ENCODE results near the gene ROBO1. TPM values are rescaled to one million over a fixed set of nuclear protein-coding genes. Genes with fewer than 3 reads are reported as not detected.

Gene ROBO1
- total RNA-seq, 1 donor from 2014 or later = 71.7 TPM

DNA sequence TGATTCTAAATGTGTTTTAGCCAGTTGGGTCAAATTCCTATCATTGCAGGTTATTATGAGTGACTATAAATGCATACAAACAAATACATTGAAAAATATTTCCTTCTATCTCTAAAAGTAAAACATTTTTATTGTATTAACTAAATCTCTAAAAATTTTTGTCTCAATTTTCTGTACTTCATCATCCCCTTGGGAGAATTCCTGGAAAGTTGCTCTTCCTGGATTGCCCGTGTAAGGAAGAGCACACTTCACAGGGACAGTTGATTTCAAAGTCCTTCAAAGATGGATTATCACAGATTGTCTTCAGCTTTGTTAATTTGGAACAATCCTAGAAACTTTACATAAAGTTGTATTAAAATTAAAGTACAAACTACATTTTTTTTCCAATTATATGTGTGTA, 595.6 kb downstream of the ROBO1 start:
- H3K36me3 ChIP-seq (ENCODE audit: insufficient read depth, low read length) = no peaks in the 10 kb centered on the region
- no peak for TF ChIP-seq EZH2 (IDR thresholded peaks at IDR 0.05; ENCODE audit: insufficient read depth, low read length)
- TF ChIP-seq, protein P1, sequence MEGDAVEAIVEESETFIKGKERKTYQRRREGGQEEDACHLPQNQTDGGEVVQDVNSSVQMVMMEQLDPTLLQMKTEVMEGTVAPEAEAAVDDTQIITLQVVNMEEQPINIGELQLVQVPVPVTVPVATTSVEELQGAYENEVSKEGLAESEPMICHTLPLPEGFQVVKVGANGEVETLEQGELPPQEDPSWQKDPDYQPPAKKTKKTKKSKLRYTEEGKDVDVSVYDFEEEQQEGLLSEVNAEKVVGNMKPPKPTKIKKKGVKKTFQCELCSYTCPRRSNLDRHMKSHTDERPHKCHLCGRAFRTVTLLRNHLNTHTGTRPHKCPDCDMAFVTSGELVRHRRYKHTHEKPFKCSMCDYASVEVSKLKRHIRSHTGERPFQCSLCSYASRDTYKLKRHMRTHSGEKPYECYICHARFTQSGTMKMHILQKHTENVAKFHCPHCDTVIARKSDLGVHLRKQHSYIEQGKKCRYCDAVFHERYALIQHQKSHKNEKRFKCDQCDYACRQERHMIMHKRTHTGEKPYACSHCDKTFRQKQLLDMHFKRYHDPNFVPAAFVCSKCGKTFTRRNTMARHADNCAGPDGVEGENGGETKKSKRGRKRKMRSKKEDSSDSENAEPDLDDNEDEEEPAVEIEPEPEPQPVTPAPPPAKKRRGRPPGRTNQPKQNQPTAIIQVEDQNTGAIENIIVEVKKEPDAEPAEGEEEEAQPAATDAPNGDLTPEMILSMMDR (IDR thresholded peaks at IDR 0.05; ENCODE audit: insufficient read depth, low read depth, low read length) = no peak
- no peak overlapping the region for H3K9ac ChIP-seq (ENCODE audit: low read length)
- peaks cover 2% of the 10 kb centered on the region for H3K9me3 Mint-ChIP-seq (ENCODE audit: unreplicated experiment)
- no peaks in the 10 kb centered on the region for H3K27me3 Mint-ChIP-seq (ENCODE audit: low read depth, unreplicated experiment)
- no peak overlapping the region for H3K27ac Mint-ChIP-seq (ENCODE audit: unreplicated experiment)
- H3K36me3 Mint-ChIP-seq (ENCODE audit: low read depth, unreplicated experiment) = no peaks in the 10 kb centered on the region
- no peaks in the 10 kb centered on the region for H3K79me2 ChIP-seq (ENCODE audit: insufficient read depth, low read length)
- H4K20me1 ChIP-seq (ENCODE audit: insufficient read depth, low read length) = no peaks in the 10 kb centered on the region
- no peaks in the 10 kb centered on the region for H3K9me3 ChIP-seq (ENCODE audit: insufficient read depth, low read depth, low read length)
- no peak overlapping the region for H3K27ac ChIP-seq (ENCODE audit: low read depth, low read length)
- no peak overlapping the region for H3K4me2 ChIP-seq (ENCODE audit: low read length)
- H2AFZ ChIP-seq (ENCODE audit: low read depth, low read length) = no peak overlapping the region
- H3K4me3 Mint-ChIP-seq (ENCODE audit: unreplicated experiment) = no peak overlapping the region
- no peak for DNase-seq (ENCODE audit: low read depth)
- H3K4me1 ChIP-seq (ENCODE audit: insufficient read depth, low read length) = peaks cover 11% of the 10 kb centered on the region
- H3K4me1 Mint-ChIP-seq (ENCODE audit: low read depth, unreplicated experiment) = no peaks in the 10 kb centered on the region
- H3K27me3 ChIP-seq (ENCODE audit: insufficient read depth, low read length) = no peaks in the 10 kb centered on the region
- H3K4me3 ChIP-seq (ENCODE audit: insufficient read depth, low read depth, low read length) = no peak overlapping the region
- FAIRE-seq = no peak

DNA sequence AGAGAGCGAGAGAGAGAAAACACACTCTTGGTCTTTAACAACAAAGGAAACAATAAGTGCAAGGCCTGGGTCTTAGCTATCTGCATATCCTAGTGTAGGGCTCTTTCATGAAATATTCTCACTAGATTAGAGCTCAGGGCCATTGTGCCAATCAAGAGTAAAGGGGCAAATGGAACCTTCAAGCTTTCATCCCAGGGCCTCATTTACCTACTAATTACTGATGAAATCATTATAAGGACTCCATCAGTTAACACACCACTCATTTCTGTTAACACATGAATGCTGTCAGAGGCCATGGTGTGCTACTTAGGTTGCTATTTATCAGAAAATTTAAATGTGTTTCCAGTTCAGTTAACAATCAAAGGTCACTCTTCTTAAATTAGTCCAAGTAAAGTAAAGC, 597.8 kb downstream of the ROBO1 start:
- H4K20me1 ChIP-seq (ENCODE audit: insufficient read depth, low read length) = no peaks in the 10 kb centered on the region
- TF ChIP-seq, protein P1 (IDR thresholded peaks at IDR 0.05; ENCODE audit: insufficient read depth, low read depth, low read length) = no peak
- no peak for TF ChIP-seq EZH2 (IDR thresholded peaks at IDR 0.05; ENCODE audit: insufficient read depth, low read length)
- H3K4me1 ChIP-seq (ENCODE audit: insufficient read depth, low read length) = peaks cover 14% of the 10 kb centered on the region
- DNase-seq (ENCODE audit: low read depth) = no peak
- H2AFZ ChIP-seq (ENCODE audit: low read depth, low read length) = no peak overlapping the region
- no peak overlapping the region for H3K27ac ChIP-seq (ENCODE audit: low read depth, low read length)
- no peaks in the 10 kb centered on the region for H3K79me2 ChIP-seq (ENCODE audit: insufficient read depth, low read length)
- no peak for FAIRE-seq
- no peaks in the 10 kb centered on the region for H3K27me3 Mint-ChIP-seq (ENCODE audit: low read depth, unreplicated experiment)
- no peak overlapping the region for H3K27ac Mint-ChIP-seq (ENCODE audit: unreplicated experiment)
- H3K4me3 ChIP-seq (ENCODE audit: insufficient read depth, low read depth, low read length) = no peak overlapping the region
- H3K4me1 Mint-ChIP-seq (ENCODE audit: low read depth, unreplicated experiment) = no peaks in the 10 kb centered on the region
- no peaks in the 10 kb centered on the region for H3K36me3 Mint-ChIP-seq (ENCODE audit: low read depth, unreplicated experiment)
- no peak overlapping the region for H3K4me2 ChIP-seq (ENCODE audit: low read length)
- H3K9me3 ChIP-seq (ENCODE audit: insufficient read depth, low read depth, low read length) = no peaks in the 10 kb centered on the region
- H3K9ac ChIP-seq (ENCODE audit: low read length) = no peak overlapping the region
- no peaks in the 10 kb centered on the region for H3K36me3 ChIP-seq (ENCODE audit: insufficient read depth, low read length)
- H3K9me3 Mint-ChIP-seq (ENCODE audit: unreplicated experiment) = peaks cover 2% of the 10 kb centered on the region
- H3K4me3 Mint-ChIP-seq (ENCODE audit: unreplicated experiment) = no peak overlapping the region
- H3K27me3 ChIP-seq (ENCODE audit: insufficient read depth, low read length) = no peaks in the 10 kb centered on the region

DNA sequence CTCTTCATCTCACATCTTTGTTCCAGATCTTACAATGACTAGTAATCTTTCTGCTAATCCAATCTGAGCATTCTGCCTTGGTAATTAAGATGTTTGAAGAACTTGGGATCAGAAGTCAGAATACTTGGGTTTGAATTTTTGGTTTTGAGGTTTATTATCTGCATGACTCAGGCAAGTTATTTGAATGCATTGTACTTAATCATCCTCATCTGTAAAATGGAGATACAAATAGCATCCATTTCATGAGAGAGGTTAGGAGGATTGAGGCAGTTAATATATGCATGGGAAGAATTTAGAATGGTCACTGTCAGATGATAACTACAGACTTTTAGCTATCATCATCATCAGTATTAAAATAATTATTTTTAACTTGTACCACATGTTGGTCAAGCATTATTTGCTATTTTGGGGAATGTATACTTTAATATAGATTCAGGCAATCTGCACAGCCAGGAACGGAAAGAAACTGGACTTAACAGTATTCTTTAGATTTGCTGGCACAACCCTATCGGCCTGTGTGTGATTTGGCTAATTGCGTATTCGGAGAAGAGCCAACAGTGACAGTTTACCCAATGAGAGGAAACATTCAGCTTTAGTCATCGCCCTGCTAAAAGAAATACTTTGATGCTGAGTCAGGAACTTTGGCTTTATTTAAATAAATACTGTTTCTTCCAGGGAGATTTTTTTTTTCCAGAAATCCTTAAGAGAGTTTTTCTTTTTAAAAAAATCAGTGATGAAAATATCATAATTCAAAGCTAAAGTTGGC, 600.0 kb downstream of the ROBO1 start:
- TF ChIP-seq EZH2 (IDR thresholded peaks at IDR 0.05; ENCODE audit: insufficient read depth, low read length) = no peak
- TF ChIP-seq, protein P1 (IDR thresholded peaks at IDR 0.05; ENCODE audit: insufficient read depth, low read depth, low read length) = no peak
- no peaks in the 10 kb centered on the region for H3K79me2 ChIP-seq (ENCODE audit: insufficient read depth, low read length)
- H3K4me1 ChIP-seq (ENCODE audit: insufficient read depth, low read length) = peaks cover 14% of the 10 kb centered on the region
- H3K9ac ChIP-seq (ENCODE audit: low read length) = no peak overlapping the region
- H3K36me3 ChIP-seq (ENCODE audit: insufficient read depth, low read length) = no peaks in the 10 kb centered on the region
- no peaks in the 10 kb centered on the region for H3K9me3 ChIP-seq (ENCODE audit: insufficient read depth, low read depth, low read length)
- no peaks in the 10 kb centered on the region for H3K9me3 Mint-ChIP-seq (ENCODE audit: unreplicated experiment)
- no peak overlapping the region for H3K4me3 ChIP-seq (ENCODE audit: insufficient read depth, low read depth, low read length)
- peaks cover 5% of the 10 kb centered on the region for H3K27me3 ChIP-seq (ENCODE audit: insufficient read depth, low read length)
- H3K36me3 Mint-ChIP-seq (ENCODE audit: low read depth, unreplicated experiment) = no peaks in the 10 kb centered on the region
- H3K27me3 Mint-ChIP-seq (ENCODE audit: low read depth, unreplicated experiment) = no peaks in the 10 kb centered on the region
- H3K4me2 ChIP-seq (ENCODE audit: low read length) = peak overlapping the region; percentile 46
- H2AFZ ChIP-seq (ENCODE audit: low read depth, low read length) = no peak overlapping the region
- H4K20me1 ChIP-seq (ENCODE audit: insufficient read depth, low read length) = no peaks in the 10 kb centered on the region
- no peak overlapping the region for H3K27ac Mint-ChIP-seq (ENCODE audit: unreplicated experiment)
- peak overlapping the region; percentile 80 for H3K27ac ChIP-seq (ENCODE audit: low read depth, low read length)
- no peak overlapping the region for H3K4me3 Mint-ChIP-seq (ENCODE audit: unreplicated experiment)
- peak; percentile 80 for FAIRE-seq
- H3K4me1 Mint-ChIP-seq (ENCODE audit: low read depth, unreplicated experiment) = no peaks in the 10 kb centered on the region
- peak; percentile 97 for DNase-seq (ENCODE audit: low read depth)
